LNCaP clone FGC (cell line): ENCODE results near the gene CYS1.

Experiments
- DNase-seq: peaks from one replicate; pipeline ENCODE4 v3.0.0-alpha.2; 2011; ENCODE audit warnings: low read depth
- H3K4me3 ChIP-seq: 2 replicates; pipeline ENCODE4 v1.5.1; 2011; ENCODE audit warnings: mild to moderate bottlenecking, low read depth, low read length, control low read depth
- TF ChIP-seq, protein P1 (sequence below): IDR thresholded peaks from 2 replicates; pipeline ENCODE4 v1.5.1; 2012; ENCODE audit warnings: mild to moderate bottlenecking; ENCODE audit not compliant: control insufficient read depth, insufficient read depth; ENCODE audit errors: extremely low read depth

The CYS1 gene

DNA sequence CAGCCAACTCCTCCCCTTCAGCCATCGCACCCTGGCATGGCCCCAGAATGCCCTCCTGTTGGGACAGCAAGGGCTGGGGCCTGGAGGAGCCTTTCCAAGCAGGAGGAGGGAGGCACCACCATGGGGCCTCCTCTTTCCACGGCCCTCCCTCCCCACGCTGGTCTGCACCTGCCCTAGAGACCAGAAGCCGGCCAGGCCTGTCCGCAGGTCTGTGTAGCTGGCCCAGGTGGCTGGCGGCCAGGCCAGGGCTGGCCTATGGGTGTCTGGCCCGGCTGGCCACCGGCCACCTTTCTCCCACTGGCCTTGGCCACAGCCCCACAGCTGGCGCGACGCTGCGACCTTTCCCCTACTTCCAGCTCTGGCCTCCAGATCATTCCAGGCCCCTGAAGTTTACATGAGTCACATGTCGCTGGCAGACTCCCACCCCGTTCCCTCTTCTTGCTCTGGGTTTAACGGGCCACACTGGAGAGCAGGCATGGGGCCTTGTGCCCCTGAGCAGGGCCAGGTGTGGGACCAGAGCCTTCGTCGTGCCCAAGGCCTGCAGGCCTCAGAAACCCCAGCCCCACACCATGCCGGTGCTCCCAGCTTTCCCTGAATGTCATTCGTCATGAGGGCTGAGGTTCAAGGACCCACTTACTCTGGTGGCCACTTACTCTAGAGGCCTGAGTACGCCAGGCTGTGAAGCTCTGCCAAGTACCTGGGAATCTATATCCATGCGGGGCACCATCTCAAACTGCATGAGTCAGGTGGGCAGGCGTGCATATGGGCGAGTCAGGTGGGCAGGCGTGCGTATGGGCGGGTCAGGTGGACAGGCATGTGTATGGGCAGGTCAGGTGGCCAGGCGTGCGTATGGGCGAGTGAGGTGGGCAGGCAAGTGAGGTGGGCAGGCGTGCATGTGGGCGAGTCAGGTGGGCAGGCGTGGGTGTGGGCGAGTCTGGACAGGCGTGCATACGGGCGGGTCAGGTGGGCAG, 70.1 kb downstream of the CYS1 start:
- TF ChIP-seq, protein P1, sequence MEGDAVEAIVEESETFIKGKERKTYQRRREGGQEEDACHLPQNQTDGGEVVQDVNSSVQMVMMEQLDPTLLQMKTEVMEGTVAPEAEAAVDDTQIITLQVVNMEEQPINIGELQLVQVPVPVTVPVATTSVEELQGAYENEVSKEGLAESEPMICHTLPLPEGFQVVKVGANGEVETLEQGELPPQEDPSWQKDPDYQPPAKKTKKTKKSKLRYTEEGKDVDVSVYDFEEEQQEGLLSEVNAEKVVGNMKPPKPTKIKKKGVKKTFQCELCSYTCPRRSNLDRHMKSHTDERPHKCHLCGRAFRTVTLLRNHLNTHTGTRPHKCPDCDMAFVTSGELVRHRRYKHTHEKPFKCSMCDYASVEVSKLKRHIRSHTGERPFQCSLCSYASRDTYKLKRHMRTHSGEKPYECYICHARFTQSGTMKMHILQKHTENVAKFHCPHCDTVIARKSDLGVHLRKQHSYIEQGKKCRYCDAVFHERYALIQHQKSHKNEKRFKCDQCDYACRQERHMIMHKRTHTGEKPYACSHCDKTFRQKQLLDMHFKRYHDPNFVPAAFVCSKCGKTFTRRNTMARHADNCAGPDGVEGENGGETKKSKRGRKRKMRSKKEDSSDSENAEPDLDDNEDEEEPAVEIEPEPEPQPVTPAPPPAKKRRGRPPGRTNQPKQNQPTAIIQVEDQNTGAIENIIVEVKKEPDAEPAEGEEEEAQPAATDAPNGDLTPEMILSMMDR = no peak
- DNase-seq = peak; percentile 59
- no peak overlapping the region for H3K4me3 ChIP-seq

DNA sequence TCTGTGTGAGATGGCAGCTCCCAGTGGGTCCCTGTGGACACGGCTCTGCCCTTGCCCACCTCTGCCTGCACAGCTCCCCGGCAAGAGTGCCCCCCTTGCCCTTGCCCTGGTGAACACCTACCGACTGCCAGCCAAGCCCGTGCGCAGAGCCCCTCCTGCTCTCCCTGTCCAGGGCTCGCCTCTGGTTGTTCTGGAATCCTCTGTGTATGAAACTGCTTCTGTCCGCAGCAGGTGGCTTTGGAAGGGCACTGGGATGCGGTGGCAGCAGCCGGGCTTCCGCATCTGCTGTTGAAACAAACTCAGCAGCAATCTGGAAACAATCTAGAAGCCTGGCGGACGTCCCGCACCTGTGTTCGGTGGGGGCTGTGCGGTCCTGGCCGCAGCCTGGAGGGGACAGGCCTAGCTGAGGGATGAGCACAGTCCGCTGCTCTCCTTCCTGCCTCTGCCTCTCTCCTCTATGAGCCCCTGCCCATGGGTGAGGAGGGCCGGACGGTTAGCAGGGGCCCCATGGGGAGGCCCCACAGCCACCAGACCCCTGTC, 70.9 kb downstream of the CYS1 start:
- H3K4me3 ChIP-seq = no peak overlapping the region
- TF ChIP-seq, protein P1 = no peak
- DNase-seq = no peak

DNA sequence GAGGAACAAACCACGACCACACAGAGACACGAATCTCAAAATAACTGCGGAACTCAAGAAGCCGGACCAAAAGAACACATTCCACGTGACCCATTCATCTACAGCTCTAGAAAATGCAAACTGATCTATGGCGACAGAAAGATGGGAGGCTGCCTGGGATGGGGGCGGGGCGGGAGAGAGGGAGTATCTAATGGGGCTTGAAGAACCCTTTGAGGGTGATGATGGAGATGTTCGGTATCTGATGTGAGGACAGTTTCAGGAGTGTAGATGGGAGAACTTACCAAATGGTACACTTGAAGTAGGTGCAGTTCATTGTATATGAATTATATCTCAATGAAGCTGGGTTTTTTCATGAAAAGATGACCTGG, 71.4 kb downstream of the CYS1 start:
- no peak for DNase-seq
- no peak overlapping the region for H3K4me3 ChIP-seq
- TF ChIP-seq, protein P1 = no peak

DNA sequence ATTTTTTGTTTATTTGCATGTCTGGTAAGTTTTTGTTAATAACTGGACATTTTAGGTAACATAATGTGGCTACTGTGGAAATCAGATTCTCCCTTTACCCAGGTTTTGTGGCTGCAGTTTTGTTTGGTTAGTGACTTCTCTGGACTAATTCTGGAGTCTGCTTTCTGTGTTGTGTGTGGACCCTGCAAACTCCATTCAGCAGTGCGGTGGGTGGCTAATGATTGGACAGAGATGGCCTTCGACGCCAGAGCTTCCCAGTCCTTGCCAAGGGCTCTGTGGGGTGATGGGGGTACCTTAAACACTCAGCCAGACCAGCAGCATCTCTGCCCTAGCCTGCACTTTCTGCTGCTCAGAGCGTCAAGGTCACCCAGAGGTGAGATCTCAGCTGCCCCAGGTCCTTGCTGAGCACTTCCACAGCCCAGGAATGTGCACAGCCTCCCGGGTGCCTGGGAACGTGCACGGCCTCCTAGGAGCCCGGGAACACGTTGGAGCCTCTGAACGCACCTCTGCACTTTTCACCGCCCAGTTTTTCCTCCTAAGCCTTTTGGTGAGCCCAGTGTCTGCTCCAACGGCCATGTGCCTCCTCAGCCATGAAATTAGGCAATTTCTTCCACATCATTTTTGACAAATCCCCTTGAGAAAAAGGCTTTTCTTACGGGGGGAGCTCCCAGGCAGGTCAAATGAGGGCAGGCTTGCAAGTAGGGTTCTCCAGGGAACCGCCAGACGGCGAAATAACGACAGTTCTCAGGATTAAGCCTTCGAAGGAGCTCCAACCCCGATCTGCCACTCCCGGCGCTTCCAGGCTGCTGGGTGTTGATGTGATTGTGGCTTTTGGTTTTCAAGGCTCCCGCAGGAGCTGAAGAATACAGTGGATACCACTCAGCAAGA, 72.0 kb downstream of the CYS1 start:
- TF ChIP-seq, protein P1 = no peak
- DNase-seq = no peak
- H3K4me3 ChIP-seq = no peak overlapping the region

DNA sequence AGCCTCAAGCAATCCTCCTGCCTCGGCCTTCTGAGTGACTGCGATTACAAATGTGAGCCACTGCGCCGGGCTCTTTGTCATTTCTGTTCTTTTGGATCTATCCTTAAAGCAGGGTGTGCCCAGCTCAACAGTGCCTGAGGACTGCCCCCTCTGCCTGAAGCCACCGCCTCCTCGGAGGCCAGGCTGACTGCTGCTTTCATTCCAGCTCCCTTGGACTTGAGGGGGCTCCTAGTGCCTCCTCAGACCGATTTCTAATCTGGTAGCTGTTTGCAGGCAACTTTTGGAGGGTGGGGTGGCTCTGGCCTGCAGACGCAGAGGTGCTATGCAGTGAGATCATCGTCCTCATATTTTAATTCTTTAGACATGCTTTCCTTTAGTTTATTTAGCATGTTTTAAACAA, 72.8 kb downstream of the CYS1 start:
- DNase-seq = no peak
- H3K4me3 ChIP-seq = no peak overlapping the region
- TF ChIP-seq, protein P1 = no peak
